ENCODE measurements around the gene NCS1. TPM values are rescaled to one million over a fixed set of nuclear protein-coding genes. Genes with fewer than 3 reads are reported as not detected.

NCS1 gene
- total RNA-seq, 1 experiment from 2014 or later: 68.7 TPM

DNA sequence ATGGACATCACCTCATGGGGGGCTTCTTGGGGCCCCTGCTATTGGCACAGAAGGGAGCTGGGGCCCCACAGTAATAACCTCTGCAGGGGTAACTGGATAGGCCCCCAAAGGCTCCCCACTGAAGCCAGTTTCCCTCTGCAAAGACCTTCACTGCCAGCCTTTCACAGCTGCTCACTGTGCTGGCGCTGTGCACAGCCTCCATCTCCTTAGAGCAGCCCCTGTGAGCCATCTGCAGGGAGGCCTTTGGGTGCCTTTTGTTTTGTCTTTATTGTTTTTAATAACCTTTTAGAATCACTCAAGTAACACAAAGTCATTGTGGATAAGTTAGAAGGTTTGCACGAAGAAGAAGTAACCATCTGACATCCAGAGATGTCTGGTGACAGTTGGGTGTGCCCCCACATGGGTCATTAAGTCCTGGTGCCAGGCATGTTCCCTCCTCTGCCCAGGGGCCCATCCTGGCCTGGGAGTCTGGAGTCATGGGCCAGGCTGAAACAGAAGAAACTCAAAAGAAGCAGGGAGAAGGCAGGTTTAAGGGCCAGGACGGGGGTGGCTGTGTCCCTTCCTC lies 42.7 kb downstream of the NCS1 start:
- H3K9me3 ChIP-seq (ENCODE audit: control insufficient read depth in 1 of 2, insufficient read depth in 1 of 2, low read depth in 1 of 2, low read length in 2 of 2): no peaks in the 10 kb centered on the region
- H3K9me2 ChIP-seq (ENCODE audit: insufficient read depth): no peaks in the 10 kb centered on the region
- DNase-seq (ENCODE audit: low read depth, low spot score): no peak
- H2AFZ ChIP-seq (ENCODE audit: low read depth, low read length, poor library complexity, severe bottlenecking): no peak overlapping the region
- POLR2A ChIA-PET: no interaction called here
- 0 out of 4 replicates have a peak, but pooled peaks cover 0 to 3% of the 10 kb centered on the region in 2 experiments for H3K4me1 ChIP-seq (ENCODE audit: control insufficient read depth in 1 of 2, insufficient read depth in 2 of 2, low read length in 2 of 2)
- RAD21 ChIA-PET (ENCODE audit: low non-redundant PET in 1 of 2, low total read pairs in 2 of 2, uncharacterized antibody in 2 of 2, unreplicated experiment in 2 of 2): no interaction called here
- ATAC-seq: no peak
- H3K79me2 ChIP-seq (ENCODE audit: insufficient read depth, low read length): peaks cover 18% of the 10 kb centered on the region; the same call in 1 of the 2 replicates
- H3K27me3 ChIP-seq (ENCODE audit: insufficient read depth, low read length): no peaks in the 10 kb centered on the region
- H3K4me2 ChIP-seq (ENCODE audit: low read length): no peak overlapping the region
- no peak overlapping the region for H3K27ac ChIP-seq (ENCODE audit: low read depth, low read length)
- CTCF ChIA-PET: no interaction called here
- TF ChIP-seq ZNF274 (IDR thresholded peaks at IDR 0.05; ENCODE audit: low read depth, low read length) (no peak), ATF3 (IDR thresholded peaks at IDR 0.05) (no peak), CEBPB (IDR thresholded peaks at IDR 0.05; ENCODE audit: low read depth) (no peak), TCF7L2 (IDR thresholded peaks at IDR 0.05; ENCODE audit: borderline replicate concordance, extremely low read depth, insufficient read depth, insufficient read length) (no peak)
- TF ChIP-seq, protein P1, sequence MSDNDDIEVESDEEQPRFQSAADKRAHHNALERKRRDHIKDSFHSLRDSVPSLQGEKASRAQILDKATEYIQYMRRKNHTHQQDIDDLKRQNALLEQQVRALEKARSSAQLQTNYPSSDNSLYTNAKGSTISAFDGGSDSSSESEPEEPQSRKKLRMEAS (IDR thresholded peaks at IDR 0.05): no peak
- BruUV-seq (replicated peaks): no TSS peak
- peaks cover 4 to 7% of the 10 kb centered on the region in 2 experiments; a peak in 3 of 4 replicates for H3K36me3 ChIP-seq (ENCODE audit: control insufficient read depth in 1 of 2, insufficient read depth in 2 of 2, low read length in 2 of 2)
- intact Hi-C loops (cut with micrococcal nuclease): no loop called here
- H3K9ac ChIP-seq (ENCODE audit: low read length): no peak overlapping the region
- no peak overlapping the region for H3K4me3 ChIP-seq (replicated peaks in 1 of 2; ENCODE audit: low read depth in 1 of 2, low read length in 2 of 2)
- no peaks in the 10 kb centered on the region for H4K20me1 ChIP-seq (ENCODE audit: insufficient read depth)

DNA sequence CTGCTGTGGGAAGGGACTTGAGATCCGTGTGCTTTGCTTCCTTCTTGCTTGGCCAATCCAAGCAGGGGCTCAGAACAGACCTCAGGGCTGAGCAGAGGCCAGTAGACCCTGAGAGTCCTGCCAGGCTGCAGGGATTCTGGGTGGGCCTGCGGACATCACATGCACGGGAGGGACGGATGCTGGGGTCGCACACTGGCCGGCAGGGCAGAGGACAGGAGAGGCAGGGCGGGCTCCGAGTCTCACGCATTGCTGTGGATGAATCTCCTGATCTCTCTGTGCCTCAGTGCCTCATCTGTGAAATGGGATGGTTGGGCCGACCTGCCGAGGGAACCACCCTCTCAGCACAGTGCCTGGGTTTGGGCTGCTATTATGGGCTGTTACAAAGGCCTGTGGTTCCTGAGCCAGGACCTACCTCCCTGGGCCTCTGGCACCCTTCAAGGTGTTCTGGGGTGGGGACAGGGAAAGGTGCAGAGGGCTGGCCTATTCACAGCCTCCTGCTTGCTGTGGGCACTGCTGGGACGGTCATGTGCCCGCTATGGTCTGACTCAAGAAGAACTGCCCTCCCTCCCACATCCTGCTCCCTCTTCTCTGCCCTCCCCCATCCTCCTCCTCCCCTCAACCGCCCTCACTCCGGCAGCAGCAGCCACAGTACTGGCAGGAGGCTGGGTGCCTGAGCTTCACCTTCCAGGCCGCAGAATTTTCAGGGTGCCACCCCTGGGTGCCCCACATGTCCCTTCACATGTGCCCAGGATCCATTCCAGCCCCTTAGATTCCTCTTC lies 43.3 kb downstream of the NCS1 start:
- no peaks in the 10 kb centered on the region for H3K9me3 ChIP-seq (ENCODE audit: control insufficient read depth in 1 of 2, insufficient read depth in 1 of 2, low read depth in 1 of 2, low read length in 2 of 2)
- POLR2A ChIA-PET: no interaction called here
- DNase-seq (ENCODE audit: low read depth, low spot score) (no peak), ATAC-seq (no peak)
- RAD21 ChIA-PET (ENCODE audit: low non-redundant PET in 1 of 2, low total read pairs in 2 of 2, uncharacterized antibody in 2 of 2, unreplicated experiment in 2 of 2): no interaction called here
- BruUV-seq (replicated peaks): no TSS peak
- H3K9me2 ChIP-seq (ENCODE audit: insufficient read depth): no peaks in the 10 kb centered on the region
- H3K27me3 ChIP-seq (ENCODE audit: insufficient read depth, low read length): no peaks in the 10 kb centered on the region
- H4K20me1 ChIP-seq (ENCODE audit: insufficient read depth): no peaks in the 10 kb centered on the region
- 0 out of 4 replicates have a peak, but pooled peaks cover 0 to 3% of the 10 kb centered on the region in 2 experiments for H3K4me1 ChIP-seq (ENCODE audit: control insufficient read depth in 1 of 2, insufficient read depth in 2 of 2, low read length in 2 of 2)
- H3K36me3 ChIP-seq (ENCODE audit: control insufficient read depth in 1 of 2, insufficient read depth in 2 of 2, low read length in 2 of 2): peaks cover 5 to 7% of the 10 kb centered on the region in 2 experiments; a peak in 3 of 4 replicates
- no peak overlapping the region for H3K4me2 ChIP-seq (ENCODE audit: low read length)
- H3K27ac ChIP-seq (ENCODE audit: low read depth, low read length): no peak overlapping the region
- H3K79me2 ChIP-seq (ENCODE audit: insufficient read depth, low read length): peaks cover 18% of the 10 kb centered on the region; the same call in 1 of the 2 replicates
- H3K4me3 ChIP-seq (replicated peaks in 1 of 2; ENCODE audit: low read depth in 1 of 2, low read length in 2 of 2): no peak overlapping the region
- no peak overlapping the region for H2AFZ ChIP-seq (ENCODE audit: low read depth, low read length, poor library complexity, severe bottlenecking)
- no peak overlapping the region for H3K9ac ChIP-seq (ENCODE audit: low read length)
- intact Hi-C loops (cut with micrococcal nuclease): no loop called here
- no peak for TF ChIP-seq POLR2AphosphoS5 (IDR thresholded peaks at IDR 0.05; ENCODE audit: low read depth, low read length)
- CTCF ChIA-PET: no interaction called here
